HCT116 (cell line): Measurements from ENCODE around the gene EYA4. TPM values are rescaled to one million over a fixed set of nuclear protein-coding genes. Genes with fewer than 3 reads are reported as not detected.

ENCODE experiments used
- ATAC-seq: fragments of 200-7000 bp; cut with Tn5 transposase; 2 replicates; pipeline ENCODE4 v1.9.1; 2020; ENCODE audit warnings: mild to moderate bottlenecking, moderate library complexity
- BruUV-seq: library from RNA; stranded (reverse); fragments of 400-500 nt; replicated peaks from 2 replicates; lab custom pipeline; 2021; lab: Mats Ljungman, UMichigan
- CTCF ChIA-PET: fragments of 300-600 bp; sonication (Branson Sonifier 250); formaldehyde crosslinking; loops from one replicate; lab custom pipeline; 2021; ENCODE audit warnings: antibody characterized with exemption; lab: Charles Lee
- POLR2A ChIA-PET: fragments of 300-600, 350-600 bp; sonication (Branson Sonifier 250); formaldehyde crosslinking; loops from one replicate; lab custom pipeline; 2021; ENCODE audit warnings: antibody characterized with exemption; lab: Charles Lee
- RAD21 ChIA-PET, 2 experiments: fragments of 300-600 bp; sonication (Branson Sonifier 250); formaldehyde crosslinking; loops; one replicate each; lab custom pipeline; 2023; ENCODE audit warnings: low total read pairs in 2 of 2; ENCODE audit not compliant: uncharacterized antibody in 2 of 2, unreplicated experiment in 2 of 2, low non-redundant PET in 1 of 2; lab: Charles Lee
- DNase-seq: peaks from one replicate; pipeline ENCODE4 v3.0.0-alpha.2; 2010; ENCODE audit warnings: low read depth, low spot score
- H2AFZ ChIP-seq: fragments of 200-600 bp; shearing (Covaris generic), sonication (generic); 2 replicates; pipeline ENCODE4 v1.6.1; 2017; ENCODE audit warnings: low read depth, mixed run types, mixed read lengths, antibody characterized with exemption, low read length; ENCODE audit not compliant: poor library complexity, severe bottlenecking
- H3K27ac ChIP-seq: 2 replicates; pipeline ENCODE4 v1.5.1; 2012; ENCODE audit warnings: low read depth, low read length
- H3K27me3 ChIP-seq: fragments of 200-600 bp; sonication (generic); 2 replicates; pipeline ENCODE4 v1.6.1; 2016; ENCODE audit warnings: mixed run types, low read length, mixed read lengths; ENCODE audit not compliant: insufficient read depth
- H3K36me3 ChIP-seq, 2 experiments: fragments of 200-500 bp in 1 of 2; fragments of 200-600 bp in 1 of 2; sonication (Bioruptor generic) in 1 of 2; sonication (generic) in 1 of 2; 2 replicates each; pipeline versions ENCODE4 v1.5.1 to v1.6.1; 2014 to 2016; ENCODE audit warnings: low read length in 2 of 2, inconsistent platforms in 1 of 2, mixed read lengths in 1 of 2, mixed run types in 1 of 2; ENCODE audit not compliant: insufficient read depth in 2 of 2, control insufficient read depth in 1 of 2
- H3K4me1 ChIP-seq, 2 experiments: fragments of 200-600 bp in 1 of 2; sonication (generic) in 1 of 2; 2 replicates each; pipeline versions ENCODE4 v1.5.1 to v1.6.1; 2012 to 2017; ENCODE audit warnings: low read length in 2 of 2, inconsistent platforms in 1 of 2, mild to moderate bottlenecking in 1 of 2, mixed read lengths in 1 of 2, mixed run types in 1 of 2, moderate library complexity in 1 of 2; ENCODE audit not compliant: insufficient read depth in 2 of 2, control insufficient read depth in 1 of 2
- H3K4me2 ChIP-seq: fragments of 200-600 bp; sonication (generic); 2 replicates; pipeline ENCODE4 v1.6.1; 2017; ENCODE audit warnings: mixed run types, low read length, mixed read lengths
- H3K4me3 ChIP-seq, 2 experiments: fragments of 200-600 bp in 1 of 2; sonication (generic) in 1 of 2; replicated peaks in 1 of 2; 2 replicates each; pipeline ENCODE4 v1.5.1; 2011 to 2016; ENCODE audit warnings: low read length in 2 of 2, control low read depth in 1 of 2, low read depth in 1 of 2, mild to moderate bottlenecking in 1 of 2, mixed read lengths in 1 of 2, mixed run types in 1 of 2
- H3K79me2 ChIP-seq: fragments of 200-600 bp; sonication (generic); 2 replicates; pipeline ENCODE4 v1.6.1; 2017; ENCODE audit warnings: mild to moderate bottlenecking, mixed run types, low read length, moderate library complexity, mixed read lengths; ENCODE audit not compliant: insufficient read depth
- H3K9ac ChIP-seq: fragments of 200-600 bp; sonication (generic); 2 replicates; pipeline ENCODE4 v1.6.1; 2016; ENCODE audit warnings: low read length, mixed read lengths
- H3K9me2 ChIP-seq: fragments of 200-600 bp; sonication (generic), shearing (Covaris generic); 2 replicates; pipeline ENCODE4 v1.6.1; 2017; ENCODE audit warnings: mixed run types, mild to moderate bottlenecking, moderate library complexity; ENCODE audit not compliant: insufficient read depth
- H3K9me3 ChIP-seq, 2 experiments: fragments of 200-500 bp in 1 of 2; fragments of 200-600 bp in 1 of 2; sonication (Bioruptor generic) in 1 of 2; sonication (generic) in 1 of 2; 2 replicates each; pipeline ENCODE4 v1.6.1; 2014 to 2017; ENCODE audit warnings: low read length in 2 of 2, mixed read lengths in 2 of 2, inconsistent platforms in 1 of 2, low read depth in 1 of 2, mild to moderate bottlenecking in 1 of 2, mixed run types in 1 of 2, moderate library complexity in 1 of 2; ENCODE audit not compliant: control insufficient read depth in 1 of 2, insufficient read depth in 1 of 2
- H4K20me1 ChIP-seq: fragments of 200-600 bp; sonication (generic), shearing (Covaris generic); 2 replicates; pipeline ENCODE4 v1.6.1; 2017; ENCODE audit warnings: mixed run types, mild to moderate bottlenecking, moderate library complexity; ENCODE audit not compliant: insufficient read depth
- CBX3 ChIP-seq: IDR thresholded peaks from 2 replicates; pipeline ENCODE4 v1.6.1; 2012; ENCODE audit warnings: low read depth
- CEBPB ChIP-seq: IDR thresholded peaks from 2 replicates; pipeline ENCODE4 v1.6.1; 2012; ENCODE audit warnings: low read depth
- EGR1 ChIP-seq: IDR thresholded peaks from 2 replicates; pipeline ENCODE4 v1.6.1; 2012; ENCODE audit warnings: low read depth
- ELF1 ChIP-seq: IDR thresholded peaks from 2 replicates; pipeline ENCODE4 v1.6.1; 2012; ENCODE audit warnings: low read depth, borderline replicate concordance
- EZH2phosphoT487 ChIP-seq: fragments of 200-600 bp; IDR thresholded peaks from 2 replicates; pipeline ENCODE4 v1.6.1; 2018; ENCODE audit warnings: antibody characterized with exemption, borderline replicate concordance
- POLR2A ChIP-seq: IDR thresholded peaks from 2 replicates; pipeline ENCODE4 v1.7.0; 2011; ENCODE audit warnings: borderline replicate concordance; ENCODE audit not compliant: insufficient read depth, insufficient read length; ENCODE audit errors: extremely low read depth
- RAD21 ChIP-seq: IDR thresholded peaks from 2 replicates; pipeline ENCODE4 v1.6.1; 2012; ENCODE audit warnings: low read depth, mild to moderate bottlenecking
- TCF7L2 ChIP-seq: IDR thresholded peaks from 2 replicates; pipeline ENCODE4 v1.7.0; 2011; ENCODE audit warnings: borderline replicate concordance, inconsistent platforms; ENCODE audit not compliant: insufficient read depth, insufficient read length; ENCODE audit errors: extremely low read depth
- ZFX ChIP-seq: fragments of 450-650 bp; IDR thresholded peaks from 2 replicates; pipeline ENCODE4 v1.6.1; 2017
- intact Hi-C: fragments of 100-400 bp; cut with micrococcal nuclease; formaldehyde crosslinking; loops from 2 replicates; pipeline ENCODE4 v1.10.0; 2022
- total RNA-seq: library from RNA; stranded (reverse); gene quantifications from one replicate; pipeline ENCODE4 v1.2.1, GENCODE V29; 2021; ENCODE audit not compliant: unreplicated experiment
- TF ChIP-seq, protein P1 (sequence below), 3 experiments: fragments of 200-600 bp in 1 of 3; sonication (generic) in 1 of 3; IDR thresholded peaks in 2 of 3; conservative IDR thresholded peaks in 1 of 3; 2 replicates each; pipeline ENCODE4 v1.5.1; 2012 to 2017; ENCODE audit warnings: low read depth in 2 of 3, low read length in 2 of 3, antibody characterized with exemption in 1 of 3, borderline replicate concordance in 1 of 3, control low read depth in 1 of 3, mild to moderate bottlenecking in 1 of 3, mixed read lengths in 1 of 3, mixed run types in 1 of 3, moderate library complexity in 1 of 3; ENCODE audit not compliant: insufficient read depth in 1 of 3
- TF ChIP-seq, protein P2 (sequence below): IDR thresholded peaks from 2 replicates; pipeline ENCODE4 v1.6.1; 2011; ENCODE audit warnings: mild to moderate bottlenecking, low read length, moderate library complexity; ENCODE audit not compliant: insufficient replicate concordance; ENCODE audit errors: extremely low read depth
- TF ChIP-seq, protein P3 (sequence below): IDR thresholded peaks from 2 replicates; pipeline ENCODE4 v1.6.1; 2012

The EYA4 gene
- total RNA-seq, 1 experiment from 2014 or later, result not detected

DNA sequence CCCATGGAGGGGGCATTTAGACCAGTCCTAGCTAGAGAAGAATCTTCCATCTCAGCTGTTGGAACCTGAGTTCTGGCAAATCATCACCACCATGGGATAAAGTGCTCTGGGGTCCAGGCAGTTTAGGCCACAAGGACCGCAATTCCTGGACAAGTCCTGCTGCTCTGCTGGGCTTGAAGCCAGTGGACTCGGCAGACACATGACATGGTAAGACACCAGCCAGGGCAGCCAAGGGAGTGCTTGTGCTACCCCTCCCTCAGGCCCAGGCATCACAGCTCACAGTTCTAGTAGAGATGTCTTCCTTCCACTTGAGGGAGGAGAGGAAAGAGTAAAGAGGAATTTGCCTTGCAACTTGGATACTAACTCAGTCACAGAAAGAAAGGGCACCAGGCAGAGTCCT lies 246.0 kb downstream of the EYA4 start:
- ChIA-PET RAD21 (no interaction called here), CTCF (no interaction called here), POLR2A (no interaction called here)
- Histone ChIP-seq H2AFZ (no peak overlapping the region), H3K27ac (no peak overlapping the region), H3K9me3 (no peaks in the 10 kb centered on the region), H3K4me1 (no peaks in the 10 kb centered on the region), H3K4me3 (no peak overlapping the region), H3K27me3 (no peaks in the 10 kb centered on the region), H3K9ac (no peak overlapping the region), H3K36me3 (no peaks in the 10 kb centered on the region), H3K4me2 (no peak overlapping the region), H3K79me2 (no peaks in the 10 kb centered on the region), H4K20me1 (no peaks in the 10 kb centered on the region), H3K9me2 (no peaks in the 10 kb centered on the region)
- BruUV-seq, result no TSS peak
- DNase-seq (no peak), ATAC-seq (no peak)
- intact Hi-C loops, result no loop called here
- TF ChIP-seq CEBPB (no peak), RAD21 (no peak), TCF7L2 (no peak), ZFX (no peak)

DNA sequence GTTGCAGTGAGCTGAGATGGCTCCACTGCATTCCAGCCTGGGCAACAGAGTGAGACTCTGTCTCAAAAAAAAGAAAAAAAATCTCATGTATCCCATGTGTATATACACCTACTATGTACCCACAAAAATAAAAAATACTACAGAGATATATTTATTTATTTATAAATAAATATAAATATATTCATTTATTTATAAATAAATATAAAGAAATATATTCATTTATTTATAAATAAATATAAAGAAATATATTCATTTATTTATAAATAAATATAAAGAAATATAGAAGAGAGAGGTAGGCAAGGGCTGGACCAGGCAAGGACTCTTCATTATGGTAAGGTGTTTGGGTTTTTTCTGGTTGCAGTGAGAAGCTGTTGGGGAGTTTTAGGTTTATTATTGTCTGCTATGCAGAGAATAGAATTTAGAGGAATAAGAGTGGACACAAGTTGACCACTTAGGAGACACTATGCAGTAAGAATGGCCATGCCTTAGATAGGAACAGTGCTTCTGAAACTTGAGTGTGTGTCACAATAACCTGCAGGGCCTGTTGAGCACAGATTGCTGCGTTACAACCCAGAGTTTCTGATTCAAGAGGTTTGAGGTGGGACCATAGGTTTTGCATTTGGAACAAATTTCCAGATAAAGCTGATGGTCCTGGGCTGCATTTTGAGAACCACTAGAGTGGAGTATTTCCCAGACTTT lies 254.2 kb downstream of the EYA4 start:
- DNase-seq (no peak), ATAC-seq (no peak)
- intact Hi-C loops, result no loop called here
- Histone ChIP-seq H3K27ac (no peak overlapping the region), H3K79me2 (no peaks in the 10 kb centered on the region), H4K20me1 (no peaks in the 10 kb centered on the region; the same call in 1 of the 2 replicates), H3K4me3 (no peak overlapping the region), H3K9ac (no peak overlapping the region), H3K4me2 (no peak overlapping the region), H3K9me3 (no peaks in the 10 kb centered on the region), H3K36me3 (no peaks in the 10 kb centered on the region), H2AFZ (no peak overlapping the region), H3K9me2 (no peaks in the 10 kb centered on the region), H3K27me3 (peaks cover 7% of the 10 kb centered on the region; the same call in 1 of the 2 replicates), H3K4me1 (no peaks in the 10 kb centered on the region)
- ChIA-PET CTCF (interaction anchor here (1.0 kb wide), 1 partner anchor 532 kb away, joined by 3 read pairs; no protein-coding TSS in a partner anchor), POLR2A (no interaction called here), RAD21 (no interaction called here)
- no TSS peak for BruUV-seq
- TF ChIP-seq POLR2A, result no peak
- TF ChIP-seq, protein P1, sequence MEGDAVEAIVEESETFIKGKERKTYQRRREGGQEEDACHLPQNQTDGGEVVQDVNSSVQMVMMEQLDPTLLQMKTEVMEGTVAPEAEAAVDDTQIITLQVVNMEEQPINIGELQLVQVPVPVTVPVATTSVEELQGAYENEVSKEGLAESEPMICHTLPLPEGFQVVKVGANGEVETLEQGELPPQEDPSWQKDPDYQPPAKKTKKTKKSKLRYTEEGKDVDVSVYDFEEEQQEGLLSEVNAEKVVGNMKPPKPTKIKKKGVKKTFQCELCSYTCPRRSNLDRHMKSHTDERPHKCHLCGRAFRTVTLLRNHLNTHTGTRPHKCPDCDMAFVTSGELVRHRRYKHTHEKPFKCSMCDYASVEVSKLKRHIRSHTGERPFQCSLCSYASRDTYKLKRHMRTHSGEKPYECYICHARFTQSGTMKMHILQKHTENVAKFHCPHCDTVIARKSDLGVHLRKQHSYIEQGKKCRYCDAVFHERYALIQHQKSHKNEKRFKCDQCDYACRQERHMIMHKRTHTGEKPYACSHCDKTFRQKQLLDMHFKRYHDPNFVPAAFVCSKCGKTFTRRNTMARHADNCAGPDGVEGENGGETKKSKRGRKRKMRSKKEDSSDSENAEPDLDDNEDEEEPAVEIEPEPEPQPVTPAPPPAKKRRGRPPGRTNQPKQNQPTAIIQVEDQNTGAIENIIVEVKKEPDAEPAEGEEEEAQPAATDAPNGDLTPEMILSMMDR (IDR thresholded peaks at IDR 0.05 in 2 of 3, conservative IDR thresholded peaks at IDR 0.05 in 1 of 3; ENCODE audit: borderline replicate concordance in 1 of 3, insufficient read depth in 1 of 3, low read depth in 2 of 3, low read length in 2 of 3), result no peak
- TF ChIP-seq EZH2phosphoT487, result no peak
- no peak for TF ChIP-seq EGR1
- no peak for TF ChIP-seq ZFX
- no peak for TF ChIP-seq CBX3
- TF ChIP-seq ELF1, result no peak
- TF ChIP-seq, protein P2, sequence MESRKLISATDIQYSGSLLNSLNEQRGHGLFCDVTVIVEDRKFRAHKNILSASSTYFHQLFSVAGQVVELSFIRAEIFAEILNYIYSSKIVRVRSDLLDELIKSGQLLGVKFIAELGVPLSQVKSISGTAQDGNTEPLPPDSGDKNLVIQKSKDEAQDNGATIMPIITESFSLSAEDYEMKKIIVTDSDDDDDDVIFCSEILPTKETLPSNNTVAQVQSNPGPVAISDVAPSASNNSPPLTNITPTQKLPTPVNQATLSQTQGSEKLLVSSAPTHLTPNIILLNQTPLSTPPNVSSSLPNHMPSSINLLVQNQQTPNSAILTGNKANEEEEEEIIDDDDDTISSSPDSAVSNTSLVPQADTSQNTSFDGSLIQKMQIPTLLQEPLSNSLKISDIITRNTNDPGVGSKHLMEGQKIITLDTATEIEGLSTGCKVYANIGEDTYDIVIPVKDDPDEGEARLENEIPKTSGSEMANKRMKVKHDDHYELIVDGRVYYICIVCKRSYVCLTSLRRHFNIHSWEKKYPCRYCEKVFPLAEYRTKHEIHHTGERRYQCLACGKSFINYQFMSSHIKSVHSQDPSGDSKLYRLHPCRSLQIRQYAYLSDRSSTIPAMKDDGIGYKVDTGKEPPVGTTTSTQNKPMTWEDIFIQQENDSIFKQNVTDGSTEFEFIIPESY, result no peak
- TF ChIP-seq, protein P3, sequence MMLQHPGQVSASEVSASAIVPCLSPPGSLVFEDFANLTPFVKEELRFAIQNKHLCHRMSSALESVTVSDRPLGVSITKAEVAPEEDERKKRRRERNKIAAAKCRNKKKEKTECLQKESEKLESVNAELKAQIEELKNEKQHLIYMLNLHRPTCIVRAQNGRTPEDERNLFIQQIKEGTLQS, result no peak
